Iris pigment epithelial cell (primary cell): ENCODE measurements around the gene MVD.
"Not testable (repeated sequence)": the region's sequence is repeated elsewhere in the genome, so short reads cannot be mapped to it uniquely, and the experiment has no call there.

Experiments used
- DNase-seq: peaks from one replicate; pipeline ENCODE4 v3.0.0-alpha.2; 2011; ENCODE audit warnings: low read depth

Gene MVD

GRCh38 chr16:88681709-88682451, 19.0 kb upstream of the MVD start:
- DNase-seq, result no peak

DNA sequence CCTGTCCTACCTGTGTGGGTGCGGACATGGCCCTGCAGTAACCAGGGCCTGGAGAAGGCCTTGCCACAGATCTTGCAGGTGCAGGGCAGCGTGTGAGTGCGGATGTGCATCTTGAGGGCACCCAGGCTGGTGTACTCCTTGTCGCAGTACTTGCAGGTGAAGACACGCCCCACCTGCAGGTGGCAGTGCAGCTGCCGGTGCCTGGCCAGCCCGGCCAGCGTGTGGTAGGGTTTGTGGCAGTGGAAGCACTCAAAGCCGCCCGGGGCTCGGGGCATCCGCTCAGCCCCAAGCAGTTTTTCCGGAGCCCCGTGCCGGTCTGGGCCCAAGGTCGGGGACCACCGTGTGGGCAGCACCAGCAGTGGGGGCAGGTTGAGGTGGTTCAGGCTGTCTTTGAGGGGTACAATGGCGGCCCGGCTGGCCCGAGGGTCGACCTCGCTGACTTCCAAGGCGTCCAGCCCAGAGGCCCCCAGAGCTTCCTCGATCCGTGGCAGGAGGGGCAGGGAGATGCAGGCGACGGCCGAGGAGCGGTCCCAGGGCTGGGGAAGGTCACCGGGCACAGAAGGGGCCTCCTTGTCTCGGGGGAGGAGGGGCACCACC, 18.3 kb upstream of the MVD start:
- DNase-seq, result no peak

GRCh38 chr16:88680554-88681083, 17.7 kb upstream of the MVD start:
- no peak for DNase-seq

GRCh38 chr16:88678224-88678979, 15.5 kb upstream of the MVD start:
- DNase-seq, result no peak

- DNase-seq, result no peak
These were observed 14.8 kb upstream of the MVD start for GRCh38 chr16:88677721-88678120.

DNA sequence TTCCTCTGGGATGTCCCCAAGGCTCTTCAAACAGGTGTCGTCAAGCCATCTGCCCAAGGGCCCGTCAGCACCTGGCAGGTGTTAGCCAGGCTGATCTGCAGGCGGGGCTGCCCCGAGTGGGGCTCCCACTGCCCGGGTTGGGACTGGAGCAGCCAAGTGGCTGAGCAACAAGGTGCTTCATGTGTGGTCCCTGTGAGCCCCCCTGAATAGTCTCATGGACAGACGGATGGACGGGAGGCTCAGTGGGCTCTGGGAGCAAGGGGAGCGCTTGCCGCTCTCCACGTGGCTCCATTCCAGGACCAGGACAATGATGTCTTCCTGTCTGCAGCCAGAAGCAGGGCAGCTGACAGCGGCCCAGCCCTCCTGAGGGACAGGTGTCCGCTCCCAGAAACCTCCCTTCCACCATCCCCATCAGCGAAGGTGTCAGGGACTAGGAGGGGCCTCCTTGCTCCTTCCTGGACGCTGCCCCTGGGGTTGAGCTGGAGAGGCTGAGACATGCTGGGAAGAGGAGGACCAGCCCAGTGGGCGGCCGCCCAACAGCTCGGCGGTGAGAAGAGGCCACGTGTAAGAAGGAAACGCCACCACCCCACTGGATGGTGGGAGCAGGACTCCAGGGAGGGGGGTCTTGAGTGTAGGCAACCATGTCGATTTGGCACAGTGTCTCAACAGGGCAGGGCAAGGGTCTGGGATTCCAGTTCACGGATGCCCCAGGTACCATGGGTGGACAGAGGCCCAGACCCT, 13.8 kb upstream of the MVD start:
- DNase-seq, result no peak

GRCh38 chr16:88673716-88674379, 11.0 kb upstream of the MVD start:
- no peak for DNase-seq

DNA sequence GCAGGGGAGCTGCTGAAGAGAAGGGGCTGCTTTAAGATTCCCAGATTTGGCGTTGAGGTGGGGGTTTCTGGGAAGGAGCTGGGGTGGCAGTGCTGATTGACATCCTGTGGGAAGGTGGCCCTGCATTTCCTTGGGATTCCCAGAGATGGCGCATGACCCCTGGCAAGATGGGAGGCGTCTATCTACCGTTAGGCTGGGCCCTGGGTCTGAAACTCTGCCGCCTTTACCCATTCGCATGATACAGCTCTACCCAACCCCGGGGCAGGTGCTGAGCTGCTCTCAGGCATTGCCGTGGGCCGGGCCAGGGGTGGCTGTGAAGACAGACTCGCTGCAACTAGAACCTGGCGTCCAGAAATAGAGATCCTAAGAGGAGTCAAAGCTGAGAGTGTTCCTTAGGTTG, 9.9 kb upstream of the MVD start:
- no peak for DNase-seq

DNA sequence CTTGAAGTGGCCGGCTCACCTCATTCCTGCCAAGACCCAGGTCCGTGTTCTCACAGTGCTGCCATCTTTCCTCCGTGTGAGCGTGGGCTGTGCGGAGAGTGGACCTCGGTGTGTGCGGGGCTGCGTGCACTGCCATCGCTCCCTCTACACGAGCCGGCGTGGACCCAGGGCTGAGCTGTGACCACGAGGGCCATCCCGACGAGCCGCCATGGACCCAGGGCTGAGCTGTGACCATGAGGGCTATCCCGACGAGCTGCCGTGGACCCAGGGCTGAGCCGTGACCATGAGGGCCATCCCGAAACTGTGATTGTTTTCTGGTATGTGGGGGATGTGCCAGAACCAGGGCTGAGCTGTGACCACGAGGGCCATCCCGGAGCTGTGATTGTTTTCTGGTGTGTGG, 8.9 kb upstream of the MVD start:
- no peak for DNase-seq

- no peak for DNase-seq
These were observed 7.1 kb upstream of the MVD start for GRCh38 chr16:88669980-88670379.

- DNase-seq, result not testable (repeated sequence)
These were observed 6.6 kb upstream of the MVD start for GRCh38 chr16:88669493-88669892.

DNA sequence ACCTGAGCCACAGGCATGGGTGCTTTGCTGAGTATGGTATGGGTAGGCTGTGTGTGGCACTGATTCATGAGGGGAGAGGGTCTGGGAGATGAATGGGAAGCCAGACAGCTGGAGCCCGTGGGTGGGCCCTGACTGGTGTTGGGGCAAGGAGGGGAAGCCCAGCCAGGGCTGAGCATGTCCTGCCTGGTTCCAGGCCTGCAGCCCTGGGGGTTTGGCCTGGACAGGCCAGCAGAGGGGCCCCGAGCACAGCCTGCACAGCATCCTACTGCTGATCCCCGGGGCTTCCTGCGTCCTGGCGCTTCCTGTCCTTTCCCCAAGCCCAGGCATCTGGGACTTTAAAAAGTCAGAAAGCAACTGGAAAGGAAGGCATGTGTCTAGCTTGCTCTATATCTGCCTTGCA, 4.6 kb upstream of the MVD start:
- DNase-seq, result peak; percentile 34

DNA sequence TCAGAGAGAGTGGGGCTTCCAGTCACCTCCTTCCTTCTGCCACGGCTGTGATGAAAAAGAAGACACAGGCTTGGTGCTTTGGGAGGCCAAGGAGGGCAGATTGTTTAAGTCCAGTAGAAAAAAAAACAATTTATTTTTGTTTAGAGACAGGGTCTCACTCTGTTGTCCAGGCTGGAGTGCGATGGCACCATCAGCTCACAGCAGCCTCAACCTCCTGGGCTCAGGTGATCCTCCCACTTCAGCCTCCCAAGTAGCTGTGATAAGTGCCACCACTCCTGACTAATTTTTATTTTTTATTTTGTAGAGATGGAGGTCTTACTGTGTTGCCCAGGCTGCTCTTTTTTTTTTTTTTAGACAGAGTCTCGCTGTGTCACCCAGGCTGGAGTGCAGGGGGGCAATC, 2.7 kb upstream of the MVD start:
- DNase-seq, result no peak

- no peak for DNase-seq
These were observed 2.3 kb upstream of the MVD start for GRCh38 chr16:88665148-88665547.

DNA sequence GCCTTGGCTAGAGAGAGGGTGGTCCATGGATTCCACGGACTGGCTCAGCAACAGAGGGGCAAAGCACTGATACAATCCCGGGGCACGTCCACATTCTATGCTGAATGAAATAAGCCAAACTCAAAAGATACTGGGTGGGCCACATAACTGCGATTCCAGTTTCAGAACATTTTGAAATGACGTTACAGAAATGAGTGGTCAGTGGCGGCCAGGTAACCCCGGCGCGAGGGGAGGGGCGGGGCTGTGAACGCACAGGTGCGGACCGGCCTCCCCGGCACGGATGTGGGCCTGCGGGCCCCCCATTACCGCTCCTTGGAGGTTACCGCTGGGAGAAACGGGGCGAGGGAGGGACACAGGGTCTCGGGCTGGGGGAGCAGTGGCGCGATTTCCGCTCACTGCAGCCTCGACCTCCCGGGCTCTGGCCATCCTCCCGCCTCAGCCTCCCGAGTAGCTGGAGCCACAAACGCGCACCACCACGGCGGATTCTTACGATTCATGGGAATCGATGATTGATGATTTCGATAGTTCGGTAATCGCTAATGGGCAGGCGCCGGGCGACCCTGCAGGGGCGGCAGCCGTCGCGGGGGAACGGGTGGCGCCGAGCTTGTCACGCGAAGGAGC, 559 bp downstream of the MVD start:
- DNase-seq, result no peak

- no peak for DNase-seq
These were observed 1.4 kb downstream of the MVD start for GRCh38 chr16:88661468-88661867.

DNA sequence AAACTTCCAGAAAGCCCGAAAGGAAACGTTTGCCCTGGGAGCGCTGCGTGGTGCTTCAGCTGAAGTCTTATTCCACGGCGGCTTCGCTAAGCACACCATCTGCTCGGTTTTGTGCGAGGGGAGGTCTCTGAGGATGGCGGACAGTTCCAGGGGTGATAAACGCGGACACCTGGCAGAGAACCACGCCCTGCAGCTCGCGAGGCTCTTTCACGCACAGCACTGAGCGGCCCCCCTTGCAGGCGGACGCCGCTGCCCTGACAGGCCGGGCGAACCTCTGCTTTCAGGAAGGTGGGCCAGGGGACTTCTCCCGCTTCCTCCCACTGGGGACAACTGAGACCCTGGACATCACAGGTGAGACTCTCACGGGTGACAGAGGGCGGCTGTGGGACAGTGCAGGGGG, 3.7 kb downstream of the MVD start:
- no peak for DNase-seq

- no peak for DNase-seq
These were observed 4.2 kb downstream of the MVD start for GRCh38 chr16:88658714-88659113.

- DNase-seq, result no peak
These were observed 5.5 kb downstream of the MVD start for GRCh38 chr16:88657371-88657770.

DNA sequence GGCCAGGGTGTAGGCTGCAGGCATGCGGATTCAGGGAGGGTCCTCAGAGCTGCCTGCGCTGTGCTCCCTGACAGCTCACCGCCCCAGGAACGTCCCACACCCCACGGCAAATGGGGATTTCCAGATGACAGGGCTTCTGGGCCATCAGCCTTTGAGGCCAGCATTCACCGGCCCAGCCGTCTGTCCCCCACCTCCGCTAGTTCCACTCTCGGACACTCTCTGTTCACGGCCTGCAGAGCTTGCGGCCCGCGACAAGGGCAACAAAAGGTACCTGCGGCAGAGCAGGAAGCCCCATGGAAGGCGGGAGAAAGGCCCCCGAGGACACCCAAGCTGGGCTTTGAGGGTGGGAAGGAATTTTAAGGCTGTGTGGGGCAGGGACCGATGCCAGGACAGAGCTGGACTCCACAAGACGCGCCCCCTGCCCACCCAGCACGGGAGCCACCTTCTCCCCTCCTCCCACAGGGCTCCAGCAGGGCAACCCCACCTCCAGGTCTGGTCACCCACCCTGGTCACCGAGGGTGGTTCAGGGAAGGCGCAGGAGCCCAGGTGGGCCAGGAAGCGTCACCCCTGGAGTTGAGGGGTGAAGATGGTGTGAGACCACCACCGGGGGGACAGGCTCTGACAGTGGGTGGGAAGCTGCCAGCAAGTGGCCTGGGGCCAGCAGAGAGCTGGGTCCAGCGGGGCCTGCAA, 6.5 kb downstream of the MVD start:
- DNase-seq, result no peak
